Loucy (cell line): ENCODE measurements around the gene FAT2.

Source experiments
- CTCF ChIP-seq: fragments of 200-600 bp; sonication (generic); conservative IDR thresholded peaks from 2 replicates; pipeline ENCODE4 v1.5.1; 2014; ENCODE audit warnings: mild to moderate bottlenecking, antibody characterized with exemption, low read length
- EZH2phosphoT487 ChIP-seq: fragments of 200-600 bp; IDR thresholded peaks from 2 replicates; pipeline ENCODE4 v1.6.1; 2018; ENCODE audit warnings: antibody characterized with exemption, mild to moderate bottlenecking, moderate library complexity, borderline replicate concordance

GRCh38 chr5:151617383-151617840, 26.3 kb upstream of the FAT2 start:
- TF ChIP-seq CTCF = no peak
- no peak for TF ChIP-seq EZH2phosphoT487
